Activated naive CD8-positive, alpha-beta T cell treated with anti-CD3 and anti-CD28 coated beads, Interleukin-2, amount 50 U/mL, for 24 hours (primary cell): ENCODE measurements around the gene SVEP1.

Experiments used
- ATAC-seq: fragments of 150-1000 bp; cut with Tn5 transposase; one replicate; pipeline ENCODE4 v1.10.0; 2021
- DNase-seq: peaks from one replicate; pipeline ENCODE4 v3.0.0; 2021
- H3K27ac Mint-ChIP-seq: one replicate; pipeline ENCODE4 v1.8.0; 2021; ENCODE audit warnings: mild to moderate bottlenecking, mixed read lengths
- H3K27me3 Mint-ChIP-seq: one replicate; pipeline ENCODE4 v1.8.0; 2021; ENCODE audit warnings: mixed read lengths
- H3K36me3 Mint-ChIP-seq: one replicate; pipeline ENCODE4 v1.8.0; 2021; ENCODE audit warnings: low read depth, mixed read lengths
- H3K4me1 Mint-ChIP-seq: one replicate; pipeline ENCODE4 v1.8.0; 2021; ENCODE audit warnings: mixed read lengths
- H3K4me3 Mint-ChIP-seq: one replicate; pipeline ENCODE4 v1.8.0; 2021; ENCODE audit warnings: mild to moderate bottlenecking, moderate library complexity, mixed read lengths
- H3K9me3 Mint-ChIP-seq: one replicate; pipeline ENCODE4 v1.8.0; 2021; ENCODE audit warnings: mixed read lengths

Gene SVEP1

GRCh38 chr9:110332766-110333165, 246.8 kb downstream of the SVEP1 start:
- ATAC-seq (no peak), DNase-seq (no peak)
- Mint-ChIP-seq H3K27me3 (peaks cover 2% of the 10 kb centered on the region), H3K4me3 (no peak overlapping the region), H3K27ac (no peak overlapping the region), H3K4me1 (peaks cover 5% of the 10 kb centered on the region), H3K9me3 (no peaks in the 10 kb centered on the region), H3K36me3 (no peaks in the 10 kb centered on the region)

GRCh38 chr9:110330484-110331105, 248.9 kb downstream of the SVEP1 start:
- Mint-ChIP-seq H3K9me3 (no peaks in the 10 kb centered on the region), H3K4me3 (no peak overlapping the region), H3K4me1 (peaks cover 5% of the 10 kb centered on the region), H3K27me3 (peaks cover 2% of the 10 kb centered on the region), H3K27ac (no peak overlapping the region), H3K36me3 (no peaks in the 10 kb centered on the region)
- no peak for ATAC-seq
- DNase-seq = no peak

- Mint-ChIP-seq H3K4me3 (no peak overlapping the region), H3K9me3 (no peaks in the 10 kb centered on the region), H3K36me3 (no peaks in the 10 kb centered on the region), H3K4me1 (peaks cover 5% of the 10 kb centered on the region), H3K27me3 (peaks cover 2% of the 10 kb centered on the region), H3K27ac (no peak overlapping the region)
- ATAC-seq (no peak), DNase-seq (no peak)
Observed at GRCh38 chr9:110329639-110330230, 249.8 kb downstream of the SVEP1 start.

GRCh38 chr9:110328763-110329162, 250.8 kb downstream of the SVEP1 start:
- H3K27ac Mint-ChIP-seq = no peak overlapping the region
- H3K4me3 Mint-ChIP-seq = no peak overlapping the region
- H3K27me3 Mint-ChIP-seq = peaks cover 2% of the 10 kb centered on the region
- H3K36me3 Mint-ChIP-seq = no peaks in the 10 kb centered on the region
- peaks cover 3% of the 10 kb centered on the region for H3K4me1 Mint-ChIP-seq
- ATAC-seq (no peak), DNase-seq (no peak)
- H3K9me3 Mint-ChIP-seq = no peaks in the 10 kb centered on the region

GRCh38 chr9:110327716-110328115, 251.8 kb downstream of the SVEP1 start:
- ATAC-seq (no peak), DNase-seq (no peak)
- H3K36me3 Mint-ChIP-seq = no peaks in the 10 kb centered on the region
- no peaks in the 10 kb centered on the region for H3K27me3 Mint-ChIP-seq
- H3K9me3 Mint-ChIP-seq = no peaks in the 10 kb centered on the region
- H3K27ac Mint-ChIP-seq = no peak overlapping the region
- H3K4me3 Mint-ChIP-seq = no peak overlapping the region
- H3K4me1 Mint-ChIP-seq = peaks cover 3% of the 10 kb centered on the region

- H3K36me3 Mint-ChIP-seq = no peaks in the 10 kb centered on the region
Observed at GRCh38 chr9:110323818-110324217, 255.7 kb downstream of the SVEP1 start.

GRCh38 chr9:110320651-110321445, 258.7 kb downstream of the SVEP1 start:
- Mint-ChIP-seq H3K9me3 (no peaks in the 10 kb centered on the region), H3K36me3 (no peaks in the 10 kb centered on the region), H3K4me1 (peaks cover 8% of the 10 kb centered on the region), H3K4me3 (no peak overlapping the region), H3K27ac (no peak overlapping the region), H3K27me3 (peaks cover 2% of the 10 kb centered on the region)
- no peak for DNase-seq
- ATAC-seq = no peak

More at GRCh38 chr9:110323818-110324217, 255.7 kb downstream of the SVEP1 start:
- DNase-seq (no peak), ATAC-seq (no peak)
- no peaks in the 10 kb centered on the region for H3K4me1 Mint-ChIP-seq
- H3K9me3 Mint-ChIP-seq = no peaks in the 10 kb centered on the region
- H3K27ac Mint-ChIP-seq = no peak overlapping the region
- no peak overlapping the region for H3K4me3 Mint-ChIP-seq
- H3K27me3 Mint-ChIP-seq = peaks cover 2% of the 10 kb centered on the region

- Mint-ChIP-seq H3K27ac (no peak overlapping the region), H3K27me3 (peaks cover 2% of the 10 kb centered on the region), H3K4me3 (no peak overlapping the region), H3K9me3 (no peaks in the 10 kb centered on the region), H3K36me3 (no peaks in the 10 kb centered on the region), H3K4me1 (peaks cover 8% of the 10 kb centered on the region)
- ATAC-seq = no peak
- no peak for DNase-seq
Observed at GRCh38 chr9:110319781-110320492, 259.6 kb downstream of the SVEP1 start.

GRCh38 chr9:110317911-110318310, 261.6 kb downstream of the SVEP1 start:
- no peaks in the 10 kb centered on the region for H3K36me3 Mint-ChIP-seq
- H3K4me1 Mint-ChIP-seq = peaks cover 8% of the 10 kb centered on the region
- DNase-seq (no peak), ATAC-seq (no peak)
- peaks cover 2% of the 10 kb centered on the region for H3K27me3 Mint-ChIP-seq
- H3K27ac Mint-ChIP-seq = no peak overlapping the region
- H3K9me3 Mint-ChIP-seq = peaks cover 8% of the 10 kb centered on the region
- H3K4me3 Mint-ChIP-seq = no peak overlapping the region

- ATAC-seq (no peak), DNase-seq (no peak)
- Mint-ChIP-seq H3K27me3 (peaks cover 2% of the 10 kb centered on the region), H3K4me3 (peak overlapping the region; percentile 52), H3K36me3 (peaks cover 2% of the 10 kb centered on the region), H3K27ac (no peak overlapping the region), H3K9me3 (peaks cover 11% of the 10 kb centered on the region), H3K4me1 (peaks cover 8% of the 10 kb centered on the region)
Observed at GRCh38 chr9:110316261-110317075, 263.1 kb downstream of the SVEP1 start.
